ENCODE measurements around the gene KIF9. TPM values are rescaled to one million over a fixed set of nuclear protein-coding genes. Genes with fewer than 3 reads are reported as not detected.
"Not testable (repeated sequence)": the region's sequence is repeated elsewhere in the genome, so short reads cannot be mapped to it uniquely, and the experiment has no call there.

Gene KIF9
- total RNA-seq, 1 experiment from 2014 or later = 7.1 TPM

DNA sequence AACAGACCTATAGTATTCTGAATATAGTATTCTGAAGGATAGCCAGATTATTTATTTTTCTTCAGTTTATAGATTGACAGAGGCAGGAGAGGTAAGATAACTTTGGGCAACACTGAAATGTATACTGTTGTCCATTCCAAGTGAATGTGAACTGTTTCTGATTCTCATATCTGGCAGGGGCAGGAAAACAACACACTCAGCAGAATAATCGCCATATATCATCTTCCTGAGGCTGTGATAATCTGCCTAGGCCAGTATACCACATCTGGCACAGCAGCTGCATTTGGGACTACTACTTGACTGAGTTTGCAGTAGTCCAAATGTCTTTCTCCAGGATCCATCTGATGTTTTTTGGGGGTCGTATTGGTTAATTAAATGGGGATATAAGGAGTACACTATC, 96.3 kb downstream of the KIF9 start:
- TF ChIP-seq CTCF (IDR thresholded peaks at IDR 0.05; ENCODE audit: insufficient read depth in 1 of 2, low read depth in 1 of 2, low read length in 1 of 2, severe bottlenecking in 1 of 2, unreplicated experiment in 1 of 2) = no peak
- Histone ChIP-seq H3K4me1 (no peaks in the 10 kb centered on the region), H3K9me3 (no peaks in the 10 kb centered on the region), H3K36me3 (ENCODE audit: control insufficient read depth, insufficient read depth, low read length) (no peaks in the 10 kb centered on the region), H3K27me3 (replicated peaks; ENCODE audit: control insufficient read depth, insufficient read depth, low read length) (no peaks in the 10 kb centered on the region), H3K4me3 (ENCODE audit: low read depth, low read length) (no peak overlapping the region)
- H3K27me3 Mint-ChIP-seq (ENCODE audit: insufficient read depth, unreplicated experiment) = no peaks in the 10 kb centered on the region
- no peaks in the 10 kb centered on the region for H3K4me1 Mint-ChIP-seq (ENCODE audit: low read depth, unreplicated experiment)
- intact Hi-C loops (cut with micrococcal nuclease; ENCODE audit: unreplicated experiment) = no loop called here
- CTCF ChIA-PET = no interaction called here
- H3K9me3 Mint-ChIP-seq (ENCODE audit: unreplicated experiment) = no peaks in the 10 kb centered on the region
- H3K27ac Mint-ChIP-seq (ENCODE audit: unreplicated experiment) = no peak overlapping the region
- no peak for DNase-seq
- H3K4me3 Mint-ChIP-seq (ENCODE audit: unreplicated experiment) = no peak overlapping the region
- no TSS peak for BruUV-seq (replicated peaks)
- POLR2A ChIA-PET = no interaction called here
- H3K36me3 Mint-ChIP-seq (ENCODE audit: insufficient read depth, unreplicated experiment) = no peaks in the 10 kb centered on the region

- H3K27me3 ChIP-seq (replicated peaks; ENCODE audit: control insufficient read depth, insufficient read depth, low read length); H3K36me3 ChIP-seq (ENCODE audit: control insufficient read depth, insufficient read depth, low read length); DNase-seq; H3K9me3 ChIP-seq; H3K27ac Mint-ChIP-seq (ENCODE audit: unreplicated experiment); H3K4me1 Mint-ChIP-seq (ENCODE audit: low read depth, unreplicated experiment); H3K4me3 ChIP-seq (ENCODE audit: low read depth, low read length); H3K9me3 Mint-ChIP-seq (ENCODE audit: unreplicated experiment); H3K4me3 Mint-ChIP-seq (ENCODE audit: unreplicated experiment); POLR2A ChIA-PET; H3K27me3 Mint-ChIP-seq (ENCODE audit: insufficient read depth, unreplicated experiment); BruUV-seq (replicated peaks); CTCF ChIA-PET; intact Hi-C loops (cut with micrococcal nuclease; ENCODE audit: unreplicated experiment); H3K4me1 ChIP-seq: not testable (repeated sequence)
- peaks cover 19% of the 10 kb centered on the region for H3K36me3 Mint-ChIP-seq (ENCODE audit: insufficient read depth, unreplicated experiment)
Measured at GRCh38 chr3:47181685-47182084, 100.9 kb downstream of the KIF9 start.

DNA sequence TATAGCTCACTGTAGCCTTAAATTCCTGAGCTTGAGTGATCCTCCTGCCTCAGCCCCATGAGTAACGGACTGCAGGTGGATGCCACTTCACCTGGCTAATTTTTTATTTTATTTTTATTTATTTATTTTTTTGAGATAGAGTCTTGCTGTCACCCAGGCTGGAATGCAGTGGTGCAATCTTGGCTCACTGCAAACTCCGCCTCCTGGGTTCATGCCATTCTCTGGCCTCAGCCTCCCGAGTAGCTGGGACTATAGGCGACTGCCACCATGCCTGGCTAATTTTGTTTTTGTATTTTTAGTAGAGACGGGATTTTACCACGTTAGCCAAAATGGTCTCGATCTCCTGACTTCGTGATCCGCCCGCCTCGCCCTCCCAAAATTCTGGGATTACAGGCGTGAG, 102.6 kb downstream of the KIF9 start:
- H3K9me3 ChIP-seq; H3K36me3 ChIP-seq (ENCODE audit: control insufficient read depth, insufficient read depth, low read length); DNase-seq; POLR2A ChIA-PET; H3K27ac Mint-ChIP-seq (ENCODE audit: unreplicated experiment); H3K4me1 ChIP-seq; H3K4me3 ChIP-seq (ENCODE audit: low read depth, low read length); CTCF ChIA-PET; BruUV-seq (replicated peaks); H3K9me3 Mint-ChIP-seq (ENCODE audit: unreplicated experiment); intact Hi-C loops (cut with micrococcal nuclease; ENCODE audit: unreplicated experiment); H3K4me1 Mint-ChIP-seq (ENCODE audit: low read depth, unreplicated experiment); H3K4me3 Mint-ChIP-seq (ENCODE audit: unreplicated experiment); H3K27me3 Mint-ChIP-seq (ENCODE audit: insufficient read depth, unreplicated experiment); H3K27me3 ChIP-seq (replicated peaks; ENCODE audit: control insufficient read depth, insufficient read depth, low read length): not testable (repeated sequence)
- H3K36me3 Mint-ChIP-seq (ENCODE audit: insufficient read depth, unreplicated experiment) = peaks cover 19% of the 10 kb centered on the region

Other genes with a start within 250 kb of the KIF9 start
- gene SETD2, start 118.7 kb downstream of the KIF9 start, total RNA-seq (2022) = 47.6 and 48.8 TPM in 2 replicates
- gene KLHL18, start 145 bp upstream of the KIF9 start, total RNA-seq (2022) = 26.1 and 29.5 TPM in 2 replicates
- gene PTPN23, start 98.2 kb upstream of the KIF9 start, total RNA-seq (2022) = 46.8 and 49.6 TPM in 2 replicates
- 104 and 115 TPM in 2 replicates for gene SCAP, start 193.1 kb upstream of the KIF9 start, total RNA-seq (2022)
- 41.0 and 42.0 TPM in 2 replicates for gene ELP6, start 230.9 kb upstream of the KIF9 start, total RNA-seq (2022)